Endothelial cell (in vitro differentiated cells): Measurements from ENCODE around the gene IRF7. TPM values are rescaled to one million over a fixed set of nuclear protein-coding genes. Genes with fewer than 3 reads are reported as not detected.

Source experiments
- DNase-seq: peaks from one replicate; pipeline ENCODE4 v3.0.0; 2021; ENCODE audit warnings: low spot score
- H3K27ac Mint-ChIP-seq: one replicate; pipeline ENCODE4 v1.8.0; 2021; ENCODE audit warnings: mixed read lengths, inconsistent platforms; ENCODE audit not compliant: unreplicated experiment
- H3K27me3 Mint-ChIP-seq: one replicate; pipeline ENCODE4 v1.8.0; 2021; ENCODE audit warnings: mild to moderate bottlenecking, moderate library complexity, mixed read lengths, inconsistent platforms; ENCODE audit not compliant: unreplicated experiment
- H3K36me3 Mint-ChIP-seq: one replicate; pipeline ENCODE4 v1.8.0; 2021; ENCODE audit warnings: mild to moderate bottlenecking, low read depth, mixed read lengths, inconsistent platforms; ENCODE audit not compliant: unreplicated experiment
- H3K4me1 Mint-ChIP-seq: one replicate; pipeline ENCODE4 v1.8.0; 2021; ENCODE audit warnings: mild to moderate bottlenecking, mixed read lengths, inconsistent platforms; ENCODE audit not compliant: unreplicated experiment
- H3K4me3 Mint-ChIP-seq: one replicate; pipeline ENCODE4 v1.8.0; 2021; ENCODE audit warnings: mild to moderate bottlenecking, mixed read lengths, inconsistent platforms; ENCODE audit not compliant: unreplicated experiment
- H3K9me3 Mint-ChIP-seq: one replicate; pipeline ENCODE4 v1.8.0; 2021; ENCODE audit warnings: mixed read lengths, inconsistent platforms; ENCODE audit not compliant: unreplicated experiment
- CTCF ChIP-seq: fragments of 200-600 bp; sonication (generic); IDR thresholded peaks from one replicate; pipeline ENCODE4 v1.5.0; 2021; ENCODE audit warnings: antibody characterized with exemption; ENCODE audit not compliant: unreplicated experiment
- total RNA-seq: library from RNA; stranded (reverse); fragmentation: NEBNext Ultra II Directional; extraction: Animal tissue kit (Norgen Biotek cat#: 25700); gene quantifications from one replicate; pipeline ENCODE4 v1.2.1, GENCODE V29; 2021; ENCODE audit not compliant: unreplicated experiment

Gene IRF7
- total RNA-seq, 1 donor from 2014 or later = 11.6 TPM

DNA sequence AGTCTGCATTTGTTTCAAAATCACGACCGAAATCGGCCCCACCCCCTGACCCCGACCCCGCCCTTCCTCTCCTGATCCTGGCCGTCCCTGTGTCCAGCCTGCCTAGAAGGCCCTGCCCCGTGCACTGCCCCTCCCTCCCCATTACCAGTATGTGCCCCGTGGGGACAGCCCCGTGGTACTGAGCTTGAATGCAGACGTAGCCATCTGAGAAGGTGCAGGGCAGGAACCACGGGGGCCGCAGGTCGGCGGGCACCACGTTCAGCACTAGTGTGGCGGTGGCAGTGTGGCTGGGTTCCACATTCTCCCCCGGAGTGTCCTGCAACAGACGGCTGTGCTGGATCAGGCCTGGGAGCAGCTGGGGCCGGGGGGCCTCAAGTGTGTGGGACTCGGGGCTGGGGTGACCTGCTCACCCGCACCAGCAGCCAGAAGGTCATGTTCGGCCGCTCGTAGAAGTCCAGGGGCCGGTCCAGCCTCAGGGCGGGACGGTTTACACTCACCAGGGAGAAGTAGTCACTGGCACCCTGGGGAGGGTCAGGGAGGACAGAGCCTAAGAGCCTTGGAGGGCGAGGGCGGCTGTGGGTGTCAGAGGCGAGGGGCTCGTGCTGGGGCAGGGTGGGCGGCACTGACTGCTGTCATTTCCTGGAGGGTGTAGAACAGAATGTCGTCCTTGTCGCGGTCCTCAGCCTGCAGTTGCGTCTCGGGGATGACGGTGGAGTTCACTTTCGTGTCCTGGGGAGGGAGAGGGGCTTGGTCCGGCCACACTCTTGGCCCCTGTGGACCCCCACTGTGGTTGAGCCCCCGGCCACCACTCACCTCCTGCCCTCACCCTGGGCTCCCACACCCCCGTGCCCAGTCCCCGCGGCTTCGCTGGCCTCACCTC lies 5.4 kb upstream of the IRF7 start:
- no peak for TF ChIP-seq CTCF
- H3K9me3 Mint-ChIP-seq = no peaks in the 10 kb centered on the region
- H3K27ac Mint-ChIP-seq = no peak overlapping the region
- H3K4me1 Mint-ChIP-seq = no peaks in the 10 kb centered on the region
- H3K4me3 Mint-ChIP-seq = no peak overlapping the region
- DNase-seq = no peak
- H3K27me3 Mint-ChIP-seq = peaks cover 11% of the 10 kb centered on the region
- no peaks in the 10 kb centered on the region for H3K36me3 Mint-ChIP-seq

DNA sequence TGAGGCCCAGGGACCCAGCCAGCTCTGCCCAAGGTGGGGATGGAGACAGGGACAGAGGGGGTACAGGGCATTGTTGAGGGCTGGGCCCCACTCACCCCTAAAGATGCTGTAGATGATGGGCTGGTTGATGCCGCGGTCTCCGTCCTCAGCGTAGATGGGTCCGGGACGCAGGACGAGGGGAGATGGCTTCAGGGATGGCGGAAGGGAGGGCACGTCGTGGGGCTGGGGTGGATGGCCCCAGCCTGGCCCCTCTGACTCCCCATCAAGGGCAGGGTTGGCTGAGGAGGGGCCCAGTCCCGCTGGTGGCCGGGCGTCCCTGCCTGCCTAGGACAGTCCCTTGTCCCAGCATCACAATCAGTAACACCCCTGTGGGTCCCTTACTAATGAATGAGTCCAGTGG lies 4.5 kb upstream of the IRF7 start:
- TF ChIP-seq CTCF = no peak
- H3K9me3 Mint-ChIP-seq = no peaks in the 10 kb centered on the region
- no peaks in the 10 kb centered on the region for H3K36me3 Mint-ChIP-seq
- H3K4me3 Mint-ChIP-seq = no peak overlapping the region
- H3K27me3 Mint-ChIP-seq = peaks cover 11% of the 10 kb centered on the region
- no peaks in the 10 kb centered on the region for H3K4me1 Mint-ChIP-seq
- no peak for DNase-seq
- H3K27ac Mint-ChIP-seq = no peak overlapping the region

GRCh38 chr11:619628-620050 lies 3.9 kb upstream of the IRF7 start:
- DNase-seq = no peak
- Mint-ChIP-seq H3K27me3 (peaks cover 12% of the 10 kb centered on the region), H3K27ac (no peak overlapping the region), H3K4me1 (no peaks in the 10 kb centered on the region), H3K9me3 (no peaks in the 10 kb centered on the region), H3K36me3 (no peaks in the 10 kb centered on the region), H3K4me3 (no peak overlapping the region)
- TF ChIP-seq CTCF = no peak

DNA sequence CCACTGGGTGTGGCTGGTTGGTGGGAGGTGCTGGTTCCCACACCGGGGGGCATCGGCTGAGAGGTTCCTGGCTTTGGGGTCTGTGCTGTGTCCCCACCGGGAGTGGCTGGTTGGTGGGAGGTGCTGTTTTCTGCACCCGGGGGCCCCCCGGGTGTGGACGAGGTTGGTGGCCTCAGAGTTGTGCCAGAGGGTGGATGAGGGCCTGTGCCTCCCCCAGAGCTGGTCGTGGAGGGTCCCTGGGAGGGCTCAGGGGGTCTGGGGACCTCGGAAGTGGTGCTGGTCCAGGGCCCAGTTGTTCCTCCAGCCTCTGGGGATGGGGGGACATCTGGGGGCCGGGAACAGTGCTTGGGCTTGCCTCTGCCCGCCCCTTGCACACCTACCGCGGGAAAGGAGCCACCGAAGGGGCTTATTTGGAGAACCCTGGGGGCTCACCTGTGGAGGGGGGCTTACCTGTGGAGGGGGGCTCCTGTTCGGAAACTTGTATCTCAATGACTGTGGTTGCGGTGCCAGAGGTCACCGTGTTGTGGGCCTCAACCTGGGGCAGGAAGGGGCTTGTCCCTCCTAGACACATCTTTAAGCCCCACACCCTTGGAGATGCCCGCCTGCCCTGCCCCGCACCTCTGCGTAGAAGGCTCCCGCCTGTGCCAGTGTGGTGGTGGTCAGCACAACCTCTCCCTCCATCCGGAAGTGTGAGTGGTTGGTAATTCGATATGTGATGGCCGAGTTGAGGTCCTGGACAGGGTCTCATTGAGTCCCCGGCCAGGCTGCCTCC lies 3.3 kb upstream of the IRF7 start:
- no peaks in the 10 kb centered on the region for H3K9me3 Mint-ChIP-seq
- peaks cover 18% of the 10 kb centered on the region for H3K27me3 Mint-ChIP-seq
- no peak overlapping the region for H3K27ac Mint-ChIP-seq

More for the DNA sequence above, 3.3 kb upstream of the IRF7 start:
- no peak overlapping the region for H3K4me3 Mint-ChIP-seq
- no peaks in the 10 kb centered on the region for H3K4me1 Mint-ChIP-seq
- TF ChIP-seq CTCF = no peak
- H3K36me3 Mint-ChIP-seq = no peaks in the 10 kb centered on the region
- no peak for DNase-seq
